Activated CD8-positive, alpha-beta memory T cell treated with anti-CD3 and anti-CD28 coated beads for 48 hours (primary cell): ENCODE measurements around the gene TEAD3.

Experiments
- DNase-seq, 3 experiments: peaks; one replicate each; pipeline ENCODE4 v3.0.0-alpha.2; 2020; ENCODE audit warnings: low read depth in 2 of 3, low spot score in 2 of 3

The TEAD3 gene

GRCh38 chr6:35492258-35492973 is 4.5 kb downstream of the TEAD3 start:
- no peak for DNase-seq

- no peak for DNase-seq
These were observed 5.2 kb downstream of the TEAD3 start for GRCh38 chr6:35491558-35492257.

- no peak for DNase-seq
These were observed 5.9 kb downstream of the TEAD3 start for GRCh38 chr6:35490821-35491557.

GRCh38 chr6:35489995-35490791 is 6.7 kb downstream of the TEAD3 start:
- no peak for DNase-seq

- no peak for DNase-seq
These were observed 7.8 kb downstream of the TEAD3 start for GRCh38 chr6:35489066-35489465.

GRCh38 chr6:35488517-35488862 is 8.4 kb downstream of the TEAD3 start:
- no peak for DNase-seq

GRCh38 chr6:35487658-35488516 is 9.0 kb downstream of the TEAD3 start:
- no peak for DNase-seq

GRCh38 chr6:35486005-35486925 is 10.6 kb downstream of the TEAD3 start:
- DNase-seq: no peak

- DNase-seq: no peak
These were observed 11.4 kb downstream of the TEAD3 start for GRCh38 chr6:35485402-35485877.

GRCh38 chr6:35484921-35485392 is 11.9 kb downstream of the TEAD3 start:
- no peak for DNase-seq

- no peak for DNase-seq
These were observed 12.8 kb downstream of the TEAD3 start for GRCh38 chr6:35483893-35484645.

- DNase-seq: no peak
These were observed 13.4 kb downstream of the TEAD3 start for GRCh38 chr6:35483490-35483889.

GRCh38 chr6:35483062-35483461 is 13.8 kb downstream of the TEAD3 start:
- DNase-seq: no peak

GRCh38 chr6:35481226-35481625 is 15.7 kb downstream of the TEAD3 start:
- no peak for DNase-seq

GRCh38 chr6:35480176-35480575 is 16.7 kb downstream of the TEAD3 start:
- no peak for DNase-seq

GRCh38 chr6:35478259-35478658 is 18.6 kb downstream of the TEAD3 start:
- DNase-seq: no peak

GRCh38 chr6:35477551-35478179 is 19.2 kb downstream of the TEAD3 start:
- DNase-seq: no peak

- no peak for DNase-seq
These were observed 19.9 kb downstream of the TEAD3 start for GRCh38 chr6:35477028-35477427.
